B cell (primary cell): Measurements from ENCODE around the gene CCDC102A. TPM values are rescaled to one million over a fixed set of nuclear protein-coding genes. Genes with fewer than 3 reads are reported as not detected.

Source experiments
- ATAC-seq: fragments of 200-7000 bp; cut with Tn5 transposase; one replicate; pipeline ENCODE4 v1.10.0; 2021; ENCODE audit warnings: low read depth, mild to moderate bottlenecking, moderate number of reproducible peaks, moderate library complexity
- CTCF ChIA-PET: fragments of 350-600 bp; sonication (Branson Sonifier 250); formaldehyde crosslinking; loops from one replicate; lab custom pipeline; 2021; ENCODE audit warnings: antibody characterized with exemption, inconsistent platforms; lab: Charles Lee
- POLR2A ChIA-PET: fragments of 350-600 bp; sonication (Branson Sonifier 250); formaldehyde crosslinking; loops from one replicate; lab custom pipeline; 2021; ENCODE audit warnings: antibody characterized with exemption; lab: Charles Lee
- DNase-seq: peaks from one replicate; pipeline ENCODE4 v3.0.0; 2013
- H2AFZ ChIP-seq: 2 replicates; pipeline ENCODE4 v1.6.1; 2012; ENCODE audit warnings: mild to moderate bottlenecking, low read depth, low read length; ENCODE audit not compliant: insufficient read depth, poor library complexity, severe bottlenecking
- H3K27ac ChIP-seq, 2 donors: 1 replicate in 1 of 2; 2 replicates in 1 of 2; pipeline ENCODE4 v1.5.1; 2012 to 2013; ENCODE audit warnings: low read length in 2 of 2, mild to moderate bottlenecking in 2 of 2, moderate library complexity in 1 of 2
- H3K27me3 ChIP-seq, 4 experiments: fragments of 200-600 bp in 1 of 4; sonication (generic) in 1 of 4; replicated peaks in 1 of 4; 1 replicate in 2 of 4; 2 replicates in 2 of 4; pipeline versions ENCODE4 v1.6.1 to v1.7.0; 2013 to 2016; ENCODE audit warnings: low read length in 3 of 4, mild to moderate bottlenecking in 2 of 4, mixed read lengths in 1 of 4, moderate library complexity in 1 of 4; ENCODE audit not compliant: insufficient read depth in 4 of 4, control insufficient read depth in 3 of 4; ENCODE audit errors: control extremely low read depth in 1 of 4
- H3K36me3 ChIP-seq, 2 experiments: replicated peaks in 1 of 2; 1 replicate in 1 of 2; 2 replicates in 1 of 2; pipeline versions ENCODE4 v1.6.1 to v1.7.1; 2013; ENCODE audit warnings: low read length in 1 of 2; ENCODE audit not compliant: insufficient read depth in 2 of 2, control insufficient read depth in 1 of 2; ENCODE audit errors: control extremely low read depth in 1 of 2, extremely low read depth in 1 of 2
- H3K4me1 ChIP-seq, 2 donors: fragments of 200-600 bp in 1 of 2; sonication (generic) in 1 of 2; 1 replicate in 1 of 2; 2 replicates in 1 of 2; pipeline versions ENCODE4 v1.5.1 to v1.6.1; 2013 to 2017; ENCODE audit warnings: low read length in 2 of 2; ENCODE audit not compliant: control insufficient read depth in 2 of 2, insufficient read depth in 2 of 2
- H3K4me2 ChIP-seq: replicated peaks from 2 replicates; pipeline ENCODE3; 2012; ENCODE audit warnings: mild to moderate bottlenecking, low read depth, low read length; ENCODE audit not compliant: poor library complexity, severe bottlenecking
- H3K4me3 ChIP-seq, 5 experiments: fragments of 200-600 bp in 1 of 5; sonication (generic) in 1 of 5; 1 replicate in 3 of 5; 2 replicates in 2 of 5; pipeline versions ENCODE4 v1.5.1 to v1.7.0; 2011 to 2016; ENCODE audit warnings: low read length in 4 of 5, mild to moderate bottlenecking in 4 of 5, low read depth in 2 of 5, control low read depth in 1 of 5, moderate library complexity in 1 of 5; ENCODE audit not compliant: insufficient read depth in 1 of 5; ENCODE audit errors: control extremely low read depth in 1 of 5, extremely low read depth in 1 of 5
- H3K79me2 ChIP-seq: fragments of 200-600 bp; sonication (generic); one replicate; pipeline ENCODE4 v1.6.0; 2016; ENCODE audit warnings: low read length; ENCODE audit not compliant: control insufficient read depth, insufficient read depth
- H3K9ac ChIP-seq: fragments of 200-600 bp; sonication (generic); 2 replicates; pipeline ENCODE4 v1.6.1; 2017; ENCODE audit warnings: mild to moderate bottlenecking, low read length, moderate library complexity
- H3K9me3 ChIP-seq, 3 donors: one replicate each; pipeline versions ENCODE4 v1.6.1 to v1.7.1; 2013; ENCODE audit warnings: low read length in 2 of 3; ENCODE audit not compliant: control insufficient read depth in 2 of 3, insufficient read depth in 1 of 3; ENCODE audit errors: control extremely low read depth in 1 of 3
- H4K20me1 ChIP-seq: 2 replicates; pipeline ENCODE4 v1.6.0; 2012; ENCODE audit warnings: mild to moderate bottlenecking, low read length; ENCODE audit not compliant: insufficient read depth, control insufficient read depth, poor library complexity, severe bottlenecking
- H3K27ac Mint-ChIP-seq: one replicate; pipeline ENCODE4 v1.8.0; 2021; ENCODE audit warnings: mixed read lengths
- H3K27me3 Mint-ChIP-seq: one replicate; pipeline ENCODE4 v1.8.0; 2021; ENCODE audit warnings: mixed read lengths
- H3K4me1 Mint-ChIP-seq: one replicate; pipeline ENCODE4 v1.8.0; 2021; ENCODE audit warnings: mixed read lengths
- H3K4me3 Mint-ChIP-seq: one replicate; pipeline ENCODE4 v1.8.0; 2021; ENCODE audit warnings: mixed read lengths
- H3K9me3 Mint-ChIP-seq: one replicate; pipeline ENCODE4 v1.8.0; 2022; ENCODE audit warnings: mixed read lengths; ENCODE audit not compliant: insufficient read depth
- CTCF ChIP-seq: fragments of 200-600 bp; IDR thresholded peaks from one replicate; pipeline ENCODE4 v1.8.0; 2022; ENCODE audit warnings: antibody characterized with exemption, mild to moderate bottlenecking
- EZH2 ChIP-seq: IDR thresholded peaks from 2 replicates; pipeline ENCODE4 v1.6.1; 2012; ENCODE audit warnings: borderline replicate concordance, low read depth, mild to moderate bottlenecking, moderate library complexity, low read length; ENCODE audit not compliant: insufficient read depth, poor library complexity, severe bottlenecking
- WGBS: methylation state at CpG from one replicate; pipeline ENCODE4 v1.1.5; 2013; ENCODE audit warnings: missing lambda C conversion rate; ENCODE audit not compliant: insufficient coverage; 5-methylcytosine and 5-hydroxymethylcytosine counted together
- intact Hi-C: fragments of 100-400 bp; cut with micrococcal nuclease; formaldehyde crosslinking; loops from one replicate; pipeline ENCODE4 v1.10.0; 2022
- polyA plus RNA-seq: library from polyadenylated mRNA; depleted of rRNA; stranded (reverse); fragments of >200 nt; gene quantifications from 2 replicates; pipeline ENCODE4 v1.2.3, GENCODE V29; 2012
- total RNA-seq, 2 donors: library from RNA; stranded (reverse); fragments of 120-200 nt in 1 of 2; gene quantifications; 1 replicate in 1 of 2; 2 replicates in 1 of 2; pipeline versions ENCODE4 v1.2.3 to v1.2.4, GENCODE V29; 2013 to 2022

CCDC102A gene
- total and polyA plus RNA-seq, 2 donors (not counting 1 experiment from before 2014, with no cell fraction given), result 14.5 to 14.7 TPM

GRCh38 chr16:57567691-57568090, 31.3 kb upstream of the CCDC102A start:
- Histone ChIP-seq H3K27ac (no peak overlapping the region), H3K4me1 (no peaks in the 10 kb centered on the region), H4K20me1 (peaks cover 42% of the 10 kb centered on the region), H3K79me2 (peaks cover 23% of the 10 kb centered on the region), H3K9me3 (no peaks in the 10 kb centered on the region), H3K4me2 (no peak overlapping the region), H2AFZ (no peak overlapping the region), H3K4me3 (no peak overlapping the region), H3K9ac (no peak overlapping the region), H3K36me3 (peaks cover 0 to 95% of the 10 kb centered on the region in 2 experiments), H3K27me3 (no peaks in the 10 kb centered on the region)
- WGBS, result 97% methylated on average over 18 of the region's 18 CpGs
- DNase-seq, result no peak
- intact Hi-C loops, result no loop called here
- Mint-ChIP-seq H3K4me1 (no peaks in the 10 kb centered on the region), H3K9me3 (no peaks in the 10 kb centered on the region), H3K27ac (no peak overlapping the region), H3K27me3 (no peaks in the 10 kb centered on the region), H3K4me3 (no peak overlapping the region)
- no peak for ATAC-seq
- no peak for TF ChIP-seq CTCF
- no peak for TF ChIP-seq EZH2
- POLR2A ChIA-PET, result no interaction called here
- CTCF ChIA-PET, result no interaction called here

- no peaks in the 10 kb centered on the region for H3K27me3 ChIP-seq
- peaks cover 55% of the 10 kb centered on the region for H4K20me1 ChIP-seq
- H3K4me2 ChIP-seq, result no peak overlapping the region
- intact Hi-C loops, result no loop called here
- Mint-ChIP-seq H3K27ac (no peak overlapping the region), H3K4me3 (no peak overlapping the region), H3K27me3 (no peaks in the 10 kb centered on the region), H3K9me3 (no peaks in the 10 kb centered on the region), H3K4me1 (peaks cover 3% of the 10 kb centered on the region)
- H3K9ac ChIP-seq, result no peak overlapping the region
- CTCF ChIA-PET, result interaction anchor here (1.2 to 2.7 kb wide), 2 partner anchors 9 to 47 kb away, joined by 3 to 18 read pairs; no protein-coding TSS in a partner anchor
- H3K4me3 ChIP-seq, result no peak overlapping the region
- ATAC-seq, result no peak
- WGBS, result 88% methylated on average over 1 of the region's 3 CpGs
- POLR2A ChIA-PET, result no interaction called here
- H3K27ac ChIP-seq, result no peak overlapping the region
- DNase-seq, result no peak
- peaks cover 35% of the 10 kb centered on the region for H3K79me2 ChIP-seq
- H3K36me3 ChIP-seq, result peaks cover 0 to 97% of the 10 kb centered on the region in 2 experiments
- H2AFZ ChIP-seq, result no peak overlapping the region
- no peaks in the 10 kb centered on the region for H3K9me3 ChIP-seq
- TF ChIP-seq CTCF (no peak), EZH2 (no peak)
- no peaks in the 10 kb centered on the region for H3K4me1 ChIP-seq
Measured at GRCh38 chr16:57566436-57566835, 30.1 kb upstream of the CCDC102A start.
